Erythroblast (primary cell): ENCODE results near the gene MCRS1.

Source experiments
- GATA1 ChIP-seq: IDR thresholded peaks from 2 replicates; pipeline ENCODE4 v1.6.1; 2011; ENCODE audit warnings: low read depth, mild to moderate bottlenecking, control low read depth, low read length, moderate library complexity
- POLR2A ChIP-seq: IDR thresholded peaks from 2 replicates; pipeline ENCODE4 v1.6.1; 2011; ENCODE audit warnings: mild to moderate bottlenecking, low read length

- no peak for TF ChIP-seq POLR2A
- no peak for TF ChIP-seq GATA1
Measured at GRCh38 chr12:49550693-49551252, 17.2 kb downstream of the MCRS1 start.
